GM12801 (cell line): ENCODE results near the gene HDAC4.

Experiments
- CTCF ChIP-seq: IDR thresholded peaks from one replicate; pipeline ENCODE4 v1.5.1; 2011; ENCODE audit warnings: control low read depth; ENCODE audit not compliant: insufficient read length; ENCODE audit errors: extremely low read depth

HDAC4 gene

GRCh38 chr2:239075918-239076758 lies 324.7 kb downstream of the HDAC4 start:
- no peak for TF ChIP-seq CTCF

- no peak for TF ChIP-seq CTCF
These were observed 326.9 kb downstream of the HDAC4 start for GRCh38 chr2:239073745-239074530.

GRCh38 chr2:239073270-239073669 lies 327.6 kb downstream of the HDAC4 start:
- TF ChIP-seq CTCF = no peak

GRCh38 chr2:239072786-239073185 lies 328.0 kb downstream of the HDAC4 start:
- no peak for TF ChIP-seq CTCF

GRCh38 chr2:239070466-239070865 lies 330.4 kb downstream of the HDAC4 start:
- TF ChIP-seq CTCF = no peak

GRCh38 chr2:239068411-239068810 lies 332.4 kb downstream of the HDAC4 start:
- TF ChIP-seq CTCF = no peak

GRCh38 chr2:239067196-239067865 lies 333.5 kb downstream of the HDAC4 start:
- no peak for TF ChIP-seq CTCF
